GM12878 (cell line): ENCODE measurements around the gene CAMKK2. TPM values are rescaled to one million over a fixed set of nuclear protein-coding genes. Genes with fewer than 3 reads are reported as not detected.

Source experiments
- ATAC-seq: fragments of 200-7000 bp; cut with Tn5 transposase; 3 replicates; pipeline ENCODE4 v1.9.1; 2020; ENCODE audit warnings: mild to moderate bottlenecking, moderate library complexity
- BruUV-seq: library from RNA; stranded (reverse); fragments of 400-500 nt; replicated peaks from 2 replicates; lab custom pipeline; 2021; lab: Mats Ljungman, UMichigan
- CTCF ChIA-PET: fragments of 300-600 bp; sonication (Branson Sonifier 250); formaldehyde crosslinking; extraction: SDS; loops from one replicate; lab custom pipeline; 2021; ENCODE audit warnings: inconsistent platforms; lab: Yijun Ruan, JAX
- POLR2A ChIA-PET: fragments of 350-600 bp; formaldehyde crosslinking; extraction: SDS; loops from one replicate; lab custom pipeline; 2021; ENCODE audit warnings: inconsistent platforms; lab: Charles Lee
- RAD21 ChIA-PET: fragments of 300-600 bp; sonication (Branson Sonifier 250); formaldehyde crosslinking; loops from one replicate; lab custom pipeline; 2023; ENCODE audit warnings: antibody characterized with exemption; ENCODE audit not compliant: unreplicated experiment; lab: Charles Lee
- SMC1A ChIA-PET: fragments of 300-600 bp; sonication (Branson Sonifier 250); formaldehyde crosslinking; loops from one replicate; lab custom pipeline; 2023; ENCODE audit not compliant: unreplicated experiment, uncharacterized antibody; lab: Charles Lee
- DNase-seq: peaks from one replicate; pipeline ENCODE4 v3.0.0-alpha.2; 2011; ENCODE audit warnings: low read depth, low spot score
- FAIRE-seq: peaks from 3 replicates; lab custom pipeline; 2011; peaks lifted over from hg19 to GRCh38; lab: Jason Lieb, UNC
- H2AFZ ChIP-seq: 2 replicates; pipeline ENCODE4 v1.6.0; 2011; ENCODE audit warnings: low read depth, low read length, control low read depth; ENCODE audit not compliant: control insufficient read depth
- H3K27ac ChIP-seq: 2 replicates; pipeline ENCODE4 v1.5.1; 2011; ENCODE audit warnings: control low read depth; ENCODE audit not compliant: control insufficient read depth, insufficient read depth
- H3K27me3 ChIP-seq, 2 experiments: replicated peaks in 1 of 2; 2 replicates each; pipeline versions ENCODE4 v1.6.0 to v1.6.1; 2011; ENCODE audit warnings: low read length in 1 of 2; ENCODE audit not compliant: control insufficient read depth in 2 of 2, insufficient read depth in 2 of 2
- H3K36me3 ChIP-seq, 2 experiments: 2 replicates each; pipeline ENCODE4 v1.5.1; 2011; ENCODE audit warnings: low read length in 1 of 2; ENCODE audit not compliant: control insufficient read depth in 2 of 2, insufficient read depth in 2 of 2
- H3K4me1 ChIP-seq: 2 replicates; pipeline ENCODE4 v1.6.1; 2011; ENCODE audit warnings: mild to moderate bottlenecking, low read length, moderate library complexity, mixed read lengths; ENCODE audit not compliant: control insufficient read depth, insufficient read depth
- H3K4me2 ChIP-seq: 2 replicates; pipeline ENCODE4 v1.6.0; 2011; ENCODE audit warnings: control low read depth; ENCODE audit not compliant: control insufficient read depth, insufficient read depth
- H3K4me3 ChIP-seq: fragments of 200-600 bp; sonication (generic); 2 replicates; pipeline ENCODE4 v1.5.1; 2016
- H3K79me2 ChIP-seq: 2 replicates; pipeline ENCODE4 v1.6.0; 2011; ENCODE audit warnings: low read length; ENCODE audit not compliant: control insufficient read depth, insufficient read depth
- H3K9ac ChIP-seq: 2 replicates; pipeline ENCODE4 v1.8.0; 2011; ENCODE audit warnings: low read length, control low read depth, mixed read lengths; ENCODE audit not compliant: control insufficient read depth, insufficient read depth
- H3K9me3 ChIP-seq: replicated peaks from 3 replicates; pipeline ENCODE4 v1.5.1; 2011; ENCODE audit warnings: mild to moderate bottlenecking, low read length; ENCODE audit not compliant: control insufficient read depth, insufficient read depth
- H4K20me1 ChIP-seq: 2 replicates; pipeline ENCODE4 v1.6.0; 2011; ENCODE audit not compliant: control insufficient read depth, insufficient read depth
- ATF7 ChIP-seq: fragments of 450-650 bp; IDR thresholded peaks from 2 replicates; pipeline ENCODE4 v1.6.1; 2016; ENCODE audit warnings: low read depth, mild to moderate bottlenecking
- BMI1 ChIP-seq: fragments of 450-650 bp; IDR thresholded peaks from 2 replicates; pipeline ENCODE4 v1.6.1; 2016; ENCODE audit warnings: mild to moderate bottlenecking, moderate library complexity, borderline replicate concordance
- CBFB ChIP-seq: IDR thresholded peaks from 2 replicates; pipeline ENCODE4 v1.6.1; 2016; ENCODE audit warnings: antibody characterized with exemption, low read depth
- CHD1 ChIP-seq: IDR thresholded peaks from 2 replicates; pipeline ENCODE4 v1.6.1; 2012; ENCODE audit warnings: low read depth, low read length, improper control_type of control experiment
- CTCF ChIP-seq, 3 experiments: IDR thresholded peaks in 2 of 3; conservative IDR thresholded peaks in 1 of 3; 2 replicates each; pipeline ENCODE4 v1.5.1; 2011; ENCODE audit warnings: low read depth in 3 of 3, low read length in 3 of 3, mild to moderate bottlenecking in 3 of 3, control low read depth in 2 of 3, moderate library complexity in 2 of 3, inconsistent platforms in 1 of 3, mixed read lengths in 1 of 3; ENCODE audit not compliant: control insufficient read depth in 2 of 3, insufficient read depth in 1 of 3; ENCODE audit errors: extremely low read depth in 1 of 3
- GATAD2B ChIP-seq: fragments of 450-650 bp; conservative IDR thresholded peaks from 2 replicates; pipeline ENCODE4 v1.6.1; 2017; ENCODE audit warnings: low read depth, mild to moderate bottlenecking, moderate library complexity
- MTA3 ChIP-seq: IDR thresholded peaks from 2 replicates; pipeline ENCODE4 v1.6.1; 2012; ENCODE audit warnings: low read length, inconsistent platforms, borderline replicate concordance
- NBN ChIP-seq: fragments of 450-650 bp; IDR thresholded peaks from 2 replicates; pipeline ENCODE4 v1.6.1; 2016
- NR2F1 ChIP-seq: fragments of 450-650 bp; conservative IDR thresholded peaks from 2 replicates; pipeline ENCODE4 v1.6.1; 2017; ENCODE audit warnings: mild to moderate bottlenecking
- SMAD1 ChIP-seq: fragments of 450-650 bp; IDR thresholded peaks from 2 replicates; pipeline ENCODE4 v1.6.1; 2018; ENCODE audit warnings: mild to moderate bottlenecking, low read depth; ENCODE audit not compliant: partially characterized antibody
- SP1 ChIP-seq: IDR thresholded peaks from one replicate; pipeline ENCODE4 v1.6.1; 2011; ENCODE audit warnings: low read depth, low read length
- STAT3 ChIP-seq: IDR thresholded peaks from 2 replicates; pipeline ENCODE4 v1.6.1; 2011; ENCODE audit warnings: low read depth, low read length, improper control_type of control experiment
- TCF7 ChIP-seq: IDR thresholded peaks from 2 replicates; pipeline ENCODE4 v1.6.1; 2014; ENCODE audit warnings: antibody characterized with exemption, borderline replicate concordance
- ZNF207 ChIP-seq: fragments of 450-650 bp; IDR thresholded peaks from 2 replicates; pipeline ENCODE4 v1.6.1; 2014; ENCODE audit warnings: antibody characterized with exemption, mild to moderate bottlenecking, borderline replicate concordance
- ZNF24 ChIP-seq: fragments of 450-650 bp; IDR thresholded peaks from 2 replicates; pipeline ENCODE4 v1.6.1; 2017; ENCODE audit warnings: antibody characterized with exemption, mild to moderate bottlenecking
- WGBS: methylation state at CpG from one replicate; pipeline ENCODE4 v1.1.6; 2016; ENCODE audit warnings: low lambda C conversion rate; ENCODE audit not compliant: insufficient replicate concordance, insufficient coverage; ENCODE audit errors: missing lambda C conversion rate; 5-methylcytosine and 5-hydroxymethylcytosine counted together
- in situ Hi-C: fragments of 300-500 bp; cut with MboI; formaldehyde crosslinking; loops from 9 replicates; pipeline ENCODE4 v1.14.3; 2018; ENCODE audit warnings: mixed read lengths
- intact Hi-C: fragments of 100-400 bp; cut with micrococcal nuclease; formaldehyde crosslinking; loops from one replicate; pipeline ENCODE4 v1.14.2; 2022; ENCODE audit not compliant: unreplicated experiment
- polyA plus RNA-seq, 11 experiments: library from polyadenylated mRNA; depleted of rRNA in 4 of 11; unstranded in 6 of 11; stranded (reverse) in 5 of 11; fragments of >200 nt; fragmentation: Nextera tagmentation in 4 of 11; fragmentation: Illumina TruSeq in 1 of 11; extraction: Ambion mirVana in 4 of 11; extraction: Trizol in 1 of 11; gene quantifications; 1 replicate in 1 of 11; 2 replicates in 10 of 11; pipeline versions ENCODE4 v1.2.1 to v1.2.3, GENCODE V29; 2011 to 2016; ENCODE audit warnings: inconsistent platforms in 2 of 11, missing spikeins in 2 of 11, low read depth in 1 of 11
- total RNA-seq, 4 experiments: library from RNA; depleted of rRNA in 3 of 4; stranded (reverse); fragments of >200 nt in 3 of 4; fragmentation: Illumina TruSeq in 1 of 4; extraction: Trizol in 1 of 4; gene quantifications; 2 replicates each; pipeline versions ENCODE4 v1.2.1 to v1.2.3, GENCODE V29; 2013 to 2021
- TF ChIP-seq, protein P1 (sequence below): IDR thresholded peaks from 2 replicates; pipeline ENCODE4 v1.6.1; 2012; ENCODE audit warnings: low read depth, low read length, improper control_type of control experiment
- TF ChIP-seq, protein P2 (sequence below): fragments of 450-650 bp; IDR thresholded peaks from 2 replicates; pipeline ENCODE4 v1.6.1; 2017; ENCODE audit warnings: borderline replicate concordance
- TF ChIP-seq, protein P3 (sequence below): fragments of 150-350 bp; IDR thresholded peaks from 2 replicates; pipeline ENCODE4 v1.6.1; 2014; ENCODE audit warnings: mild to moderate bottlenecking, low read depth, low read length

The CAMKK2 gene
- total and polyA plus RNA-seq, 10 of the 15 experiments (the other 5 are each of a cell fraction or from before 2014, with no cell fraction given): 5.2 to 40.6 (median 26.6) TPM

DNA sequence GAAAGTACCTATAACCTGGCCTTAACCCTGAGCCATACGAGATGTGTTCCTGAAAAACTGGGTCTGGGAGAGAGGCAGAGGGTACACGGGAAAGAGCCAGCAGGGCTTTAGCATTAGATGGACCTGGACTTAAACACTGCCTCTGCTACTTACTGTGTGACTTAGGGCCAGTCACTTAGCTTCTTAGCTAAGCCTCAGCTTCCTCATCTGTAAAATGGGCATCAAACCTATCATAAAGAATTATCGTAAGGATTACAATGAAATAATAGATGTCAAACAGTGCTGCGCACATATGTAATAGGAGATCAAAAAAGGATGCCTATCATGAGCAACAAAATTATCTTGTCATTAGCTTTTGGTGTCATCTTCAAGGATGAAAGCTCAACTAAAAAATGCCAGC, 32.1 kb upstream of the CAMKK2 start:
- 87% methylated on average over 4 of the region's 4 CpGs for WGBS
- Histone ChIP-seq H3K27ac (no peak overlapping the region), H3K4me1 (no peaks in the 10 kb centered on the region; the same call in 1 of the 2 replicates), H3K27me3 (no peaks in the 10 kb centered on the region), H3K9me3 (no peaks in the 10 kb centered on the region), H3K4me3 (no peak overlapping the region), H2AFZ (no peak overlapping the region), H3K79me2 (no peaks in the 10 kb centered on the region), H4K20me1 (no peaks in the 10 kb centered on the region), H3K36me3 (peaks cover 23 to 44% of the 10 kb centered on the region in 2 experiments), H3K9ac (no peak overlapping the region), H3K4me2 (no peak overlapping the region)
- FAIRE-seq (no peak), DNase-seq (no peak), ATAC-seq (no peak)
- no peak for TF ChIP-seq STAT3
- no peak for TF ChIP-seq CTCF (IDR thresholded peaks at IDR 0.05 in 2 of 3, conservative IDR thresholded peaks at IDR 0.05 in 1 of 3; ENCODE audit: control insufficient read depth in 2 of 3, extremely low read depth in 1 of 3, insufficient read depth in 1 of 3, low read depth in 3 of 3, low read length in 3 of 3)
- no peak for TF ChIP-seq ATF7
- TF ChIP-seq BMI1: no peak
- TF ChIP-seq MTA3: no peak
- TF ChIP-seq, protein P1, sequence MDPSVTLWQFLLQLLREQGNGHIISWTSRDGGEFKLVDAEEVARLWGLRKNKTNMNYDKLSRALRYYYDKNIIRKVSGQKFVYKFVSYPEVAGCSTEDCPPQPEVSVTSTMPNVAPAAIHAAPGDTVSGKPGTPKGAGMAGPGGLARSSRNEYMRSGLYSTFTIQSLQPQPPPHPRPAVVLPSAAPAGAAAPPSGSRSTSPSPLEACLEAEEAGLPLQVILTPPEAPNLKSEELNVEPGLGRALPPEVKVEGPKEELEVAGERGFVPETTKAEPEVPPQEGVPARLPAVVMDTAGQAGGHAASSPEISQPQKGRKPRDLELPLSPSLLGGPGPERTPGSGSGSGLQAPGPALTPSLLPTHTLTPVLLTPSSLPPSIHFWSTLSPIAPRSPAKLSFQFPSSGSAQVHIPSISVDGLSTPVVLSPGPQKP: no peak
- TF ChIP-seq SP1: no peak
- TF ChIP-seq, protein P2, sequence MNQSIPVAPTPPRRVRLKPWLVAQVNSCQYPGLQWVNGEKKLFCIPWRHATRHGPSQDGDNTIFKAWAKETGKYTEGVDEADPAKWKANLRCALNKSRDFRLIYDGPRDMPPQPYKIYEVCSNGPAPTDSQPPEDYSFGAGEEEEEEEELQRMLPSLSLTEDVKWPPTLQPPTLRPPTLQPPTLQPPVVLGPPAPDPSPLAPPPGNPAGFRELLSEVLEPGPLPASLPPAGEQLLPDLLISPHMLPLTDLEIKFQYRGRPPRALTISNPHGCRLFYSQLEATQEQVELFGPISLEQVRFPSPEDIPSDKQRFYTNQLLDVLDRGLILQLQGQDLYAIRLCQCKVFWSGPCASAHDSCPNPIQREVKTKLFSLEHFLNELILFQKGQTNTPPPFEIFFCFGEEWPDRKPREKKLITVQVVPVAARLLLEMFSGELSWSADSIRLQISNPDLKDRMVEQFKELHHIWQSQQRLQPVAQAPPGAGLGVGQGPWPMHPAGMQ: no peak
- TF ChIP-seq TCF7: no peak
- TF ChIP-seq, protein P3, sequence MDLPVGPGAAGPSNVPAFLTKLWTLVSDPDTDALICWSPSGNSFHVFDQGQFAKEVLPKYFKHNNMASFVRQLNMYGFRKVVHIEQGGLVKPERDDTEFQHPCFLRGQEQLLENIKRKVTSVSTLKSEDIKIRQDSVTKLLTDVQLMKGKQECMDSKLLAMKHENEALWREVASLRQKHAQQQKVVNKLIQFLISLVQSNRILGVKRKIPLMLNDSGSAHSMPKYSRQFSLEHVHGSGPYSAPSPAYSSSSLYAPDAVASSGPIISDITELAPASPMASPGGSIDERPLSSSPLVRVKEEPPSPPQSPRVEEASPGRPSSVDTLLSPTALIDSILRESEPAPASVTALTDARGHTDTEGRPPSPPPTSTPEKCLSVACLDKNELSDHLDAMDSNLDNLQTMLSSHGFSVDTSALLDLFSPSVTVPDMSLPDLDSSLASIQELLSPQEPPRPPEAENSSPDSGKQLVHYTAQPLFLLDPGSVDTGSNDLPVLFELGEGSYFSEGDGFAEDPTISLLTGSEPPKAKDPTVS: no peak
- TF ChIP-seq ZNF207: no peak
- TF ChIP-seq ZNF24: no peak
- TF ChIP-seq NBN: no peak
- TF ChIP-seq CHD1: no peak
- no peak for TF ChIP-seq NR2F1
- TF ChIP-seq GATAD2B: no peak
- TF ChIP-seq SMAD1: no peak
- no peak for TF ChIP-seq CBFB
- SMC1A ChIA-PET: no interaction called here
- in situ Hi-C loops (loop anchor here (25.0 kb wide), 1 partner anchor 109 kb away; no protein-coding TSS in a partner anchor), intact Hi-C loops (no loop called here)
- POLR2A ChIA-PET: no interaction called here
- TSS peak; percentile 8 for BruUV-seq
- RAD21 ChIA-PET: no interaction called here
- CTCF ChIA-PET: interaction anchor here (0.5 to 2.5 kb wide), 3 partner anchors 115 to 273 kb away, joined by 3 to 10 read pairs (median 3); no protein-coding TSS in a partner anchor
